Measurements from ENCODE around the gene NT5E.

The NT5E gene

DNA sequence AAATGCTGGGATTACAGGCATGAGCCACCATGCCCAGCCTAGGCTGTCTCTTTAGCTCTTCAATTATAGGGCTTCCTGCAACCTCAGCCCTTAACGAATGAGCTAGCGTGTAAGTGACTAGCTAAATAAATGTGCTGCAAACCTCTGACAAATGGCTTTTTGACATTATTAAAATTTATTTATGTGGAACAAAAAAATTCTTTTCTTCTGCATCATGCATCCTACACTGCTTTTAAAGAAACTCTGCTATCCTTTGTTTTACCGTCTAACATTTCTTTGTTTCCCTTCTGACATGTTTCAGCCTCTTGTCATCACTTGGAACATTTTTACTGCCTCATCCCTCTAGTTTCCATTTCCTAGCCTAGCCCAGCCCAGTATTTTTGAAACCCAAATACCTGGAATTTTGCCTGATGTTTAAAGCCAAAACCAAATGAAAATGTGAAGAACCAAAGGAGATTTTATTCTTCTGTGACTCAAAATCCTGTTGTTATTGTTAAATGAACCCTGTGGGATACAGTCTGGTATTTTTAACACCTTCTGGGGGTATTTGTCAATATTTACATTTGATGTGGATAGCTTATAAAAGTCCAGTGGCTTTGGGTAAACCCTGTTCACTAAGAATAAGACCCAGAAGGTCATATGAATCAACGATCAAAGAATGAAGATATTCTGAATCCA, 9.5 kb downstream of the NT5E start:
- no peak for DNase-seq (ENCODE audit: extremely low read depth in 1 of 2, low read depth in 1 of 2)

GRCh38 chr6:85460154-85460920, 10.5 kb downstream of the NT5E start:
- DNase-seq (ENCODE audit: extremely low read depth in 1 of 2, low read depth in 1 of 2) = no peak

- DNase-seq (ENCODE audit: extremely low read depth in 1 of 2, low read depth in 1 of 2) = peak in 1 of 2 donors; percentile 53
These were observed 11.3 kb downstream of the NT5E start for GRCh38 chr6:85460921-85461797.

DNA sequence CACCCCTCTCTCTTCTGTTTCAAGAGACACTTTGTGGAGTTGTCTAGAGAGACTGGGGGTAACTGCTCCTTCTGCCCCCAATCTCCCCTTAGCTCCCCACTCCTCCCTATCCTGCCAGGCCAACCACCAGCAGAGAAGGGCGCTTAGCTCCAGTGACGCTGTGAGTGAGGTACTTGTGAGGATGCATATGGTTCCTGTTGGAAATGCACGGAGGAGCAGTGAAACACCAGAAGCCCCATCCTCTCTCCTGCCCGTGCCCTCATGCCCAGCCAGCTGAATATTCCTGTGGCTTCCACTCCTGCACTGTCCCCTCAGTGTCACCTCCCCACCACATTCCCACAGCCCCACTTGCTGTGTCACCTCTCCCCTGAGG, 11.9 kb downstream of the NT5E start:
- DNase-seq (ENCODE audit: extremely low read depth in 1 of 2, low read depth in 1 of 2) = no peak

- DNase-seq (ENCODE audit: extremely low read depth in 1 of 2, low read depth in 1 of 2) = no peak
These were observed 12.8 kb downstream of the NT5E start for GRCh38 chr6:85462673-85463072.

GRCh38 chr6:85463621-85464259, 13.9 kb downstream of the NT5E start:
- no peak for DNase-seq (ENCODE audit: extremely low read depth in 1 of 2, low read depth in 1 of 2)

- peak in 1 of 2 donors; percentile 53 for DNase-seq (ENCODE audit: extremely low read depth in 1 of 2, low read depth in 1 of 2)
These were observed 14.4 kb downstream of the NT5E start for GRCh38 chr6:85464260-85464644.

GRCh38 chr6:85464722-85465150, 14.9 kb downstream of the NT5E start:
- peak in 1 of 2 donors; percentile 50 for DNase-seq (ENCODE audit: extremely low read depth in 1 of 2, low read depth in 1 of 2)

- DNase-seq (ENCODE audit: extremely low read depth in 1 of 2, low read depth in 1 of 2) = no peak
These were observed 15.9 kb downstream of the NT5E start for GRCh38 chr6:85465762-85466161.

DNA sequence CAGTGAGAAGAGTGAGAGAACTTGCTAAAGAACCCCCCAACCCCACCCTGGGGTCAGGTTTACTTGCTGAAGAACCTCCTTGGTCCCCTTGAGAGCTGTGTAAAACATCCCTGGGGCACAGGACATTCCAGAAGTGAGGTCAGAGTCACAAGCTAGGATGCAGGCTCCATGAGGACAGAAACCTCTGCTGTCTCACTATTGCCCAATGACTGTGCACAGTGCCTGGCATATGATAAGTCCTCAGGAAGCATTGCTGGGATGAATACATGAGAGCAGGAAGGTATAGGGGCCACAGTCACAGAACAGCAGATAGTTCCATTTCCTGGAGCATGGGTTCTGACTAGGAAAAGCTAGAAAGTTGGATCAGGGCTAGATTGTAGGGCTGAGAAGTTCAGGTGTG, 18.4 kb downstream of the NT5E start:
- DNase-seq (ENCODE audit: extremely low read depth in 1 of 2, low read depth in 1 of 2) = no peak

DNA sequence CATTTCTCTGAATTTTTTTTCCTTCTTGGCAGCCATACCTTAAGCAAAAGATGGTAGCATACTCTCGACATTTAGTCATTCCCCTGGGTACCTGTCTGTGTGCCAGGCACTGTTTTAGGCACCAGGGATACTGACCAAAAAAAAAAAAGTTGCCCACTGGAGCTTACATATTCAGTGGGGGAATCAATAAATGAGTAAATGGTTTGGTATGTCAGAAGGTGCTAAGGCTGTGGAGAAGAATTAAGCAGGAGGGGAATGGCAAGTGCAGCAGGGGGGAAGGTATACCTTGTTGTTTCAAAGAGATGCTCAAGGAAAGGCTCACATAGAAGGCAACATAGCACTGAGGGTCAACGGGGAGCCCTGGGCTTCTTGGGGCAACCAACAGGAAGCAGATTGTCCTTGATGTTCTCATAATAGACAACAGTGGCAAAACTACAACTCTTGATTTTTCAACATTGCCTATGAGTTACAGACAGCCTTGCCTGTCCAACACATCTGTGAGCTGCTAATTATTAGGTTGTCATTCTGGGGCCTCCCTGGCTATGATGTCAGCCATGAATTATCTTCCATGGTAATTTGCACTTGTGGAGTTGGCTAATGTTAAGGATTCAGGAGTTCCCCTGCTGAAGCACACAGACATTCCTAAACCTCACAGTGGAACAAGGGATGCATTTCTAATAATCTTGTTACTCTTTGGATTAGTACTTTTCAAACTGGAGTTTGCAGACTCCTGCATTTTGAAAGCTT, 19.6 kb downstream of the NT5E start:
- DNase-seq (ENCODE audit: extremely low read depth in 1 of 2, low read depth in 1 of 2) = no peak

GRCh38 chr6:85470023-85470410, 20.1 kb downstream of the NT5E start:
- DNase-seq (ENCODE audit: extremely low read depth in 1 of 2, low read depth in 1 of 2) = no peak

- no peak for DNase-seq (ENCODE audit: extremely low read depth in 1 of 2, low read depth in 1 of 2)
These were observed 22.9 kb downstream of the NT5E start for GRCh38 chr6:85472744-85473143.

DNA sequence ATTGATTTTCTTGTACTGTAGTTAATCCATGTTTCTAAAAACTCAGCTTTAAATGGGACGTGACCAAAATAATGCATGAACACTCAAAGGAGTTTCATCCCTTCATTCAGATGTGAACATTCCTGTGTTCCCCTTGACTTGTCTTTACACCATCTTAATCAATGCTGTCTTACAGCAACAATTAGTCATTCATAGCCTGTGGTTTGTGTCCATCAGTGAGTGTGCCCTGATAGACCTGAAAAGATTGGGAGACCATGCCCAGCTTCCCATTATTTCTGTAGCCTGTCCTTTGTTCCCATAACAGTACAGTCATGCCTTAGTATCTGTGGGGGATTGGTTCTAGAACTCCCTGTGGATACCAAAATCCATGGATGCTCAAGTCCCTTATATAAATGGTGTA, 23.9 kb downstream of the NT5E start:
- DNase-seq (ENCODE audit: extremely low read depth in 1 of 2, low read depth in 1 of 2) = no peak

- no peak for DNase-seq (ENCODE audit: extremely low read depth in 1 of 2, low read depth in 1 of 2)
These were observed 26.6 kb downstream of the NT5E start for GRCh38 chr6:85476532-85476931.

DNA sequence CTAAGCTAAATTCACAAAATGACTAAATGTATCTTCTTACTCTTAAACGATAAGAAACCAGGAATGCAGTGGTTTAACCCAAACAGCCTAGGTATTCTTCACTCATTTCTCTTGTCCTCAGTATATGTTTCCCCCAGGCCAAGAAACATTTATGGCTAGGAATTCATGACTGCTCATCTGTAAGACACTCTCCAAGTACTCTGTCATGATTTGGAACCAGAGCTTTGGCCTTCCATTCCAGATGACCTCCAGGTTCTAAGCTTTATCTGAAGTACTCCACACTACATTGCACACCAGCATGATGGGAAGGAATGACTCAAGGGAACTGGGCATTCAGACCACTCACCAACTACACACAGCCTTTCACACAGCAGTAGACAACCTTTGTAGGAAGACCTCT, 29.3 kb downstream of the NT5E start:
- no peak for DNase-seq (ENCODE audit: extremely low read depth in 1 of 2, low read depth in 1 of 2)

- DNase-seq (ENCODE audit: extremely low read depth in 1 of 2, low read depth in 1 of 2) = no peak
These were observed 32.5 kb downstream of the NT5E start for GRCh38 chr6:85482206-85482904.

GRCh38 chr6:85482905-85483700, 33.2 kb downstream of the NT5E start:
- DNase-seq (ENCODE audit: extremely low read depth in 1 of 2, low read depth in 1 of 2) = peak; percentile 55 to 63

DNA sequence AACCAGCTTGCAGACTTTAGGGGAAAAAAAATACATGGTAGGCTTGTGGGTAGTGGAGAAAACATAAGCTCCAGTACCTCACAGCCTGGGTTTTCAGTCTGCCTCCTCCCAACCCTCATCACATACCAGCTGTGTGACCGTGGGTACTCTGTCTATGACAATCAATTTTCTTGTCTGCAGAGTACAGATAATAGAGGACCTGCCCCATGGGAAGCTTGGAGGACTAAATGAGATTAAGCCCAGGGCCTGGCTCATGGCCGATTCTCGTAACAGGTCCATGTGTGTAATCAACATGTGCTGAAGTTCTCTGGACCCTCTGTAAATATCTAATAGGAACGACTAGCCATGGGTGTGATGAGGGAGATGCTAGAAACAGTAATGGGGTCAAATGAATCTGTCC, 34.0 kb downstream of the NT5E start:
- no peak for DNase-seq (ENCODE audit: extremely low read depth in 1 of 2, low read depth in 1 of 2)
